HG03432 (cell line): ENCODE results near the gene ALG13.
"Not testable (repeated sequence)": the region's sequence is repeated elsewhere in the genome, so short reads cannot be mapped to it uniquely, and the experiment has no call there.

ENCODE experiments used
- ATAC-seq: cut with Tn5 transposase; IDR thresholded peaks from one replicate; pipeline ENCODE4 v1.9.1; 2021; ENCODE audit warnings: mild to moderate bottlenecking, moderate library complexity; ENCODE audit not compliant: unreplicated experiment

ALG13 gene

GRCh38 chrX:111680988-111681779 lies at the start of gene ALG13:
ALG13 (plus strand) TSS chrX:111681170; CDS start chrX:111681219, 49 bp downstream.
- ATAC-seq = peak; percentile 98

DNA sequence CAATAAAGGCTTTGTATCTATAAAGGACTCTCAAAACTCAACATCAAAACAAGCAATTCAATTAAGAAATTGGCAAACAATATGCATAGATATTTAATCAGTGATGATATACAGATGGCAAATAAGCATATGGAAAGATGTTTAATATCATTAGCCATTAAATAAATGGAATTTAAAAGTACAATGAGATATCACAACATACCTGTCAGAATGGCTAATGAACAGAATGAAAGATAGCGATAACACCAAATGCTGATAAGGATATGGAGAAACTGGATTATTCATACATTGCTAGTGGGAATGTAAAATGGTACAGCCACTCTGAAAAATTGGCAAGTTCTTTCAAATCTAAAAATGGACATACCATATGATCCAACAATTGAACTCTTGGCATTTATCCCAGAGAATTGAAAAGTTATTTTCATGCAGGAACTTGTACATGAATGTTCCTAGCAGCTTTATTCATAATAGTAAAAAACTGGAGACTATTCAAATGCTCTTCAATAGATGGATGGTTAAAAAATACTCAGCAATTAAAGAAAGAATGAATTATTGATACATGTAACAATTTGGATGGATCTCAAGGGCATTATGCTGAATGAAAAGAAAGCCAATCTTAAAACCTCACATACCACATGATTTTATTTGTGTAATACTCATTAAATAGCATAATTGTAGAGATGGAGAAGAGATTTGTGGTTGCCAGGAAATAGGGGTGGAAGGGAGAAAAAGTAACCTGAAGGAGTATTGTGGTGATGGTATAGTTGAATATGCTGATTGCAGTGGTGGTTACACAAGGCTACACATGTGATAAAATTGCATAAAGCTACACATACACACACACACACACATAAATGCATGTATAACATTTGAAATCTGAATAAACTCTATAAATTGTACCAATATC lies 45.9 kb upstream of the ALG13 start:
- ATAC-seq = no peak

DNA sequence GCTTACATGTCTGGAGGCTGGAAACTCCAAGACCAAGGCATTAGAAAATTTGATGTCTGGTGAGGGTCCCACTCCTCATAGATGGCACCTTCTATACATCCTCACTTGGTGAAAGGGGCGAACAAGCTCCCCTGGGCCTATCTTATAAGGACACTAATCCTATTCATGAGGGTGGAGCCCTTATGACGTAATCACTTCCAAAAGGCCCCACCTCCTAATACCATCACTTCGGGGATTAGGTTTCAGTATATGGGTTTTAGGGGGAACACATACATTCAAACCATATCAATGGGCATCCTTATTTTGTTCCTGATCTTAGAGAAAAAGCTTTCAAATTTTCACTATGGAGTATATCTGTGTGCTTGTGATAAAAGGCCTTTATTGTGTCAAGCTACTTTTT lies 39.0 kb upstream of the ALG13 start:
- ATAC-seq = no peak

DNA sequence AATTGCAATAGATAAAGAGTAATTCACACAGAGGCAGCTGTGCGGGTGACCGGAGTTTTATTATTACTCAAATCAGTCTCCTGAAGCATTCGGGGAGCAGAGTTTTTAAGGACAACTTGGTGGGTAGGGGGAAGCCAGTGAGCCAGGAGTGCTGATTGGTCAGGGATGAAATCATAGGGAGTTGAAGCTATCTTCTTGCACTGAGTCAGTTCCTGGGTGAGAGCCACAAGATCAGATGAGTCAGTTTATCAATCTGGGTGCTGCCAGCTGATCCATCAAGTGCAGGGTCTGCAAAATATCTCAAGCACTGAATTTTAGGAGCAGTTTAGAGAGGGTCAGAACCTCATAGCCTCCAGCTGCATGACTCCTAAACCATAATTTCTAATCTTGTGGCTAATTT lies 35.8 kb upstream of the ALG13 start:
- not testable (repeated sequence) for ATAC-seq

DNA sequence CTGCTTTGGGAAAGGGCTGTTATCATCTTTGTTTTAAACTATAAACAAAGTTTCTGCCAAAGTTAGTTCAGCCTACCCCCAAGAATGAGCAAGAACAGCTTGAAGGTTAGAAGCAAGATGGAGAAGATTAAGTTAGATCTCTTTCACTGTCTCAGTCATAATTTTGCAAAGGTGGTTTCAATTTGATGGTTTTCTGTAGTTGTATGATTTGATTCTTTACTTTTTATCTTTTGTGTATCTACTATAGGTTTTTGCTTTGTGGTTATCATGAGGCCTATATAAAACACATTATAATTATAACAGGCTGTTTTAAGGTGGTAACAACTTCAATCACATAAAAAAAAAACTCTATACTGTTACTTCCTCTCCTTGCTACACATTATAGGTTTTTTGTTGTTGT lies 35.4 kb upstream of the ALG13 start:
- ATAC-seq = no peak

- ATAC-seq = no peak
Measured at GRCh38 chrX:111646515-111646914, 34.5 kb upstream of the ALG13 start.

DNA sequence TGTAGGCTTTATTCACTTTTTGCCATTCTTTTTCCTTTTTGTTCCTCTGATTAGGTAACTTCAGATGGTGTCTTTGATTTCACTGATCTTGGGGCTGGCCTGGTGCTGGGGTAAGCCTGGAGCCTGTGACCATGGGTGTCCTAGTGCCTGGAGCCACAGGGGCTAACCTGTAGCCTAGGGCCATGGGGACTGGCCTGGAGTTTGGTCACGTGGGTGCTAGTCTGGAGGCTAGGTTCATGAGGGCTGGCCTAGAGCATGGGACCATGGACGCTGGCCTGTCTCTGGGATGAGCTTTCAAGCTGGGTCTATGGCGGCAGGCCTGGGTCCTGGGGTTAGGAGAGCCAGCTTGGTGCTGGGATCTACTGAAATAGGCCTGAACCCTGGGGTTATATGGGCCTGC lies 32.2 kb upstream of the ALG13 start:
- no peak for ATAC-seq

GRCh38 chrX:111649638-111650037 lies 31.3 kb upstream of the ALG13 start:
- ATAC-seq = no peak

- ATAC-seq = no peak
Measured at GRCh38 chrX:111650845-111651244, 30.1 kb upstream of the ALG13 start.

- no peak for ATAC-seq
Measured at GRCh38 chrX:111652719-111653118, 28.3 kb upstream of the ALG13 start.

GRCh38 chrX:111661241-111661640 lies 19.7 kb upstream of the ALG13 start:
- ATAC-seq = no peak

- ATAC-seq = no peak
Measured at GRCh38 chrX:111662292-111662691, 18.7 kb upstream of the ALG13 start.

DNA sequence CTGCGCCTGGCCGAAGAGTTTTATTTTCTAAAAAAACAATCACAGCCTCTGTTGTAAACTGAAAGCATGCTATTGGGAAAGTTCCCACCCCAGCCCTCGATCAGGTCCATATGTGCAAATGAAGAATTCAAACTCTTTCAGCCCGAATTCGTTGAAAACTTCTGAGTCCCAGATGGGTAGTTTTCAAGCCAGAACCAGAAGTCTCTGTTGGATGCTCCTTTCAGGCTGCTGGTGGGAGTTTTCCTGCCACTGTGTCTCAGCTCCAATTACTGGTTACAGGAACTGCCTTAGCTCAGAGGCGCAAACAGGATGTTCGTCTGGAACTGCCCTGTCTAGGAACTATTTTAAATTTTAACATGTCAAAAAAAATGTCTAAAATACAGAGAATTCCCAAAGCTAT lies 9.3 kb upstream of the ALG13 start:
- ATAC-seq = no peak

GRCh38 chrX:111687305-111687704 lies 6.3 kb downstream of the ALG13 start:
- no peak for ATAC-seq

DNA sequence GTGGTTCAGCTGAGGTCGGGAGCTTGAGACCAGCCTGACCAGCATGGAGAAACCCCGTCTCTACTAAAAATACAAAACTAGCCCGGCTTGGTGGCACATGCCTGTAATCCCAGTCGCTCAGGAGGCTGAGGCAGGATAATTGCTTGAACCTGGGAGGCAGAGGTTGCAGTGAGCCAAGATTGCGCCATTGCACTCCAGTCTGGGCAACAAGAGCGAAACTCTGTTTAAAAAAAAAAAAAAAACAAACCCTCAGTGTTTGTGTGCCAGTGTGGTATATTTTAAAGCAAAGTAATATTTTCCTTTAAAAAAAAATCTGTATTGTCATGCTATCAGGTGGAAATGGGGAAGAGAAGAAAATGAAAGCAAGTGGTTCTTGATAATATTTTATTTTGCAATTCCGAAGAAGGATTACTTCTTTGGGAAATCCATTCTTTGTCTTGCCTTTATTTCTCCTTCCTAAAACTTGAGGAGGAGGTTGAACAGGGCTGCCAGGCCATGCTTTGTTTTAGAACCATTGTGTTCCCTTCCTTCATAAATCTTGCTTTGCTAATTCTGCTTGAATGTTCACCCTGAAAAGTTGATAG lies 14.4 kb downstream of the ALG13 start:
- no peak for ATAC-seq

- no peak for ATAC-seq
Measured at GRCh38 chrX:111719426-111720210, 38.6 kb downstream of the ALG13 start.

GRCh38 chrX:111728096-111728495 lies 47.1 kb downstream of the ALG13 start:
- no peak for ATAC-seq

GRCh38 chrX:111731351-111731750 lies 50.4 kb downstream of the ALG13 start:
- ATAC-seq = no peak

GRCh38 chrX:111736571-111736970 lies 55.6 kb downstream of the ALG13 start:
- ATAC-seq = no peak

GRCh38 chrX:111742018-111742417 lies 61.0 kb downstream of the ALG13 start:
- ATAC-seq = no peak

DNA sequence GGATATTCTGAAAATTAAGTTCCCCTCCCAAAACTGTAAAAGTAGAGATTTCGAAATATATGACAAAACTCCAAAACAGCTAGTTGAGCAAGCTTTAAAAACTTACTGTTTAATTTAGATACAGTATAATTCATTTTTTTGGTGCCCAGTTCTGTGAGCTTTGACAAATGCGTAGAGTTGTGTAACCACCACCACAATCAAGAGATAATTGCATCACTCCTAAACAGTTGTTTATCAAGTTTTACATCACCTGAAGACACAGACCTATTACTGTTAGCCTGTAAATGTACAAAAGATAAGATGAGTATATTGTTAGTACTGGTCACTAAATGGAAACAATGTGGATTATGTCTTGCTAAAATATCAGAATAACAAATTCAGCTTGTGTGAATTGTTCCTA lies 62.3 kb downstream of the ALG13 start:
- no peak for ATAC-seq
